Fibroblast of skin of abdomen (primary cell): ENCODE measurements around the gene MT1M.

Source experiments
- DNase-seq: peaks from one replicate; pipeline ENCODE4 v3.0.0-alpha.2; 2013

MT1M gene

DNA sequence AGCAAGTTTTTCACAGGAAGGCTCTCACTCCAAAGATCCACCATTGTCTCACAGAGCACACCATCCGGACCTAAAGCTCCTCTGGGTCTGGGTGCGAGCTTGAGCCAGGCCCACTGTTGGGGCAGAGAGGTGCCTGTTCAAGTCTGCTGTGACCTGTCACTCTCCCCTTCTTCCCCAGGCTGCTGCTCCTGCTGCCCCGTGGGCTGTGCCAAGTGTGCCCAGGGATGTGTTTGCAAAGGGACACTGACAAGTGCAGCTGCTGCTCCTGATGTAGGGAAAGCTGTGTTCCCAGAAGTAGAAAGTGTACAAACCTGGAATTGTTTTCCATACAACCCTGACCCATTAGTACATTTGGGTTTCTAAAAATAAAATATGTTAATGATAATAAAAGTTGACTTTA is 45.0 kb downstream of the MT1M start:
- no peak for DNase-seq

DNA sequence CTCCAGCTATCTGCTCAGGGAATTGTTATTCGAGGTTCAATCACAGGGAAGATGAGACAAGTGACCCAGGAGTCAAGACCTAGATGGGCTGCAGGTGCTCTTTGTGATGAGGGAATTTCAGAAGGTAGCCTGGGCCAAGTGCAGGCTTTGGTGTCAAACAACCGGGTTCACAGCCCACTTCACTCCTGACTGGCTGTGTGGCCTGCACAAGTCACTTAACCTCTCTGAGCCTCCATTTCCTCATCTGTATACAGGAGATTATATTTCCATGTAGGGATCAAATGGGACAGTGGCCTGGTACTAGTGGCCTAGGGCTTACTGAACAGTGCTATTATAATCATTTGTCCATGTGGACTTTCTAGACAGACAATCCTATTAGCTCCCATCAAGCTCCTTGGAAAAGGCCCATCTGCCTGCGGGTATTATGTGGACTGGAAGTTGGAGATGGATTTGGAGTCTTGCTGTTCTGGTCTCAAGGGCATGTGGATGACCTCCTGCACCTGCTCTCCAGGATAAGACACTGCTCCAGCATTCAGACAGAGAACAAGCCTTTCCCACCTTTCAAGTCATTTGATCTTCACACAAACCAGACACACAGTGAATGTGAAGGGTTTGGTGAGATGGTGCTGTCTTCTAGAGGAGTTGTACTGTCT is 46.7 kb downstream of the MT1M start:
- DNase-seq = no peak

GRCh38 chr16:56679818-56680217 is 47.4 kb downstream of the MT1M start:
- no peak for DNase-seq

- DNase-seq = peak; percentile 92
These were observed 49.7 kb downstream of the MT1M start, which contains the start of gene MT1X for GRCh38 chr16:56681939-56682702. Gene MT1X, plus strand, starts transcription at chr16:56682470. Its CDS starts 71 bp downstream, at chr16:56682541.

DNA sequence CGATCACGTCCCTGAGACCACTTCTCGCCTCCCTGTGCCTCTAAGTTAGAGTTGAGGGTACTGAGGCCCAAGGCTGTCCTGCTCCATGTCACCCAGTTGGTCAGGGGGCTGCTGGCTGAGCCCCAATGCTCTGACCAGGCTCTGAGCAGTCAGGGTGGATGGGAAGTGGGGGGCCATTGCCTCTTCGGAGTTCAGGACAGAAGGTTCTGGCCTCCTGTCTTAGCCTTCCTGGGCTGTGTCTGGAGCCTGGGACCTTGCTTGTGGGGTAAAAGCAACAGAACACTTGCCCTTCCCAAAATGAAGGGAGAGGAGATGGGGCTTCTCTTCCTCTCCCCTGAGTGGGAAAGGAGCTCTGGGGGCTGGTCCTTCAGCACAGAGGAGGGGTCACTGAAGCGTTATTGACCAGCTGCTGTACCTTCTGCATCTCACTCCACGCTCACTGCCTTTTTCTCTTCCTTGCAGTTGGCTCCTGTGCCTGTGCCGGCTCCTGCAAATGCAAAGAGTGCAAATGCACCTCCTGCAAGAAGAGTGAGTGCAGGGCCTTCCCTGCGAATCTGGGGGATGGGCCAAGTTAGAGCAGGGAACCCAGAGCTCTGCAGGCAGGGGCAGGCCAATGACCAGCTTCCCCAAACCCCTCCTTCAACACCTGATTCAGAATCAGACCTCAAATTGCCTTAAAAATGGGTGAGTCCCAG is 50.4 kb downstream of the MT1M start:
- DNase-seq = no peak
